Activated CD4-positive, CD25-positive, alpha-beta regulatory T cell treated with anti-CD3 and anti-CD28 coated beads, Interleukin-2, amount 50 U/mL, for 24 hours (primary cell): ENCODE measurements around the gene ARL8B.
"Not testable (repeated sequence)": the region's sequence is repeated elsewhere in the genome, so short reads cannot be mapped to it uniquely, and the experiment has no call there.

Source experiments
- ATAC-seq, 2 donors: fragments of 150-1000 bp; cut with Tn5 transposase; one replicate each; pipeline ENCODE4 v1.10.0; 2021; ENCODE audit warnings: mild to moderate bottlenecking in 1 of 2, moderate library complexity in 1 of 2

The ARL8B gene

GRCh38 chr3:5149306-5149880, 27.3 kb downstream of the ARL8B start:
- no peak for ATAC-seq

- no peak for ATAC-seq
Measured at GRCh38 chr3:5151586-5151985, 29.5 kb downstream of the ARL8B start.

DNA sequence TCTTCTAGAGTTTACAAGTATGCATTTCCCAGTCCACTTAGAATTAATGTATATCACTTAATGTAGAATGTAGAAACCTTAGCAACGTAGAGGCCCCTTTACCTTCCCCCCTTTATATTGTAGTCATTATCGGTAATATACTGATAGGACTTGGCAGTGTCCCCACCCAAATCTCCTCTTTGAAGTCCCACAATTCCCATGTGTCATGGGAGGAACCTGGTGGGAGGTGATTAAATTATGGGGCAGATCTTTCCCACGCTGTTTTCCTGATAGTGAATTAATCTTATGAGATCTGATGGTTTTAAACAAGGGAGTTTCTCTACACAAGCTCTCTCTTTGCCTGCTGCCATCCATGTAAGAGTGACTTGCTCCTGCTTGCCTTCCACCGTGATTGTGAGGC, 31.0 kb downstream of the ARL8B start:
- ATAC-seq, result no peak

DNA sequence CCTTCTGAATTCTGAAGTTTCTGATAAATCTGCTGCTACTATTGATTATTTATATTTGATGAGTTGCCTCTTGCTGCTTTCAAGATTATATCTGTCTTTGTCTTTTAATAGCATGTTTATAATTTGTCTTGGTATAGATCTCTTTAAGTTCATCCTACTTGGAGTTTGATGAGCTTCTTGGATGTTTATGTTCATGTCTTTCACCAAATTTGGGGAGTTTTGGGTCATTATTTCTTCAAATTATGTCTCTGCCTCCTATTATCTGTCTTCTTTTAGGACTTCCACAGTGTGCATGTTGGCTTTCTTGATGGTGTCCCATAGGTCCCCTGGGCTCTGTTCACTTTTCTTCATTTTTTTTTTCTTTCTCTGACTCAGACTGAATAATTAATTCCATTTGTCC, 33.1 kb downstream of the ARL8B start:
- no peak for ATAC-seq

DNA sequence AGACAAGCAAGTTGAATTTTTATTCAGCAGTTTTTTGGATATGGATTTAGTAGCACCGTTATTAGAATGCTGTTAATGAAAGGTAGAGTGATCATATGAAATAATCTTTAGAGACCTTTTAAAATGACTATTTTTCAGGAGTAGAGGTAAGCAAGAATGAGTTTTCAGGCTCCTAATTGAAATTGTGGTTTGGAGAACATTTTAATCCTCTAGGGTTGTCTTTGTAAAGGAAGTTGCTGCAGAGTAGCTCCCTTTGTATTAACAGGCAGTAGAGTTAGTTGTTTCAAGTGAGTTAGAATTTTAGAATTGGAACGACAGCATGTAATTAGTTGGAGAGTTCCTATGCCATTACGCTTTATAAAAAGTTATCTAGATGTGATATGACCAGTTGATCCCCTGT, 38.2 kb downstream of the ARL8B start:
- ATAC-seq, result no peak

DNA sequence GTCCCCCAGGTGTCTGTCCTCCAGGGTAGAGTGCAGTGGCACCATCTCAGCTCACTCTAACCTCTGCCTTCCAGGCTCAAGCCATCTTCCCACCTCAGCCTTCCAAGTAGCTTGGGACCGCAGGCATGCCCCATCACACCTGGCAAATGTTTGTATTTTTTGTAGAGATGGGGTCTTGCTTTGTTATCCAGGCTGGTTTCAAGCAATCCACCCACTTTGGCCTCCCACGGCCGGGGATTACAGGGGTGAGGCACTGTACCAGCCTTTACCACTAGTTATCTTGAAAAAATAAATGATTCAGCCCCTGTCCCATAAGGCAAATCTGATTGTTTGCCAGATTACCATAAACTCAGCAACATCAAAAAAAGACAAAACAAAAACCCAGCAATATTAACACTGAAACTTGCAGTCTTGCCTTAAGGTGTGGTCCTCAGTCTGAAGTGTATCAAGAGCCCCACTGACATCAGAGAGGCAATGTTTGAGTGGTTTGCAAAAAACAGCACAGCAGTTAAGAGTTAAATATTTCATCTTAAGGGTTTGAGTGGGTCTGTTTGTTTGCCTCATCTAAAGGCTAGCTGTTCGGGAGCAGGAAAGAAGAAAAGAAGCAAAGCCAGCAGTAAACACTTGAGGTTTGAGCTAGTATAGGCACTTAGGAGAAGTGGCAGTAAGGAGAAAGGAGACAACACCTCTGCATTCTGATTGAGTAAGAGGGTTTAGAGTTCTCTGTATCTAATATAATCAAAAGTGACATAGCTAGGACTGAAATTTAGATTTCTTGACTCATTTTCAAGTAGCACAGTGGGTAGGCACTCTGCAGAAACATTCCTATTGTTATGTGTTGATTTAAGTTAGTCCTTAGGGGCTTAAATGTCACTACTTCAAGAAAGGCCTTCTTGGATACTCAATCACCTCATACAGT, 39.1 kb downstream of the ARL8B start:
- ATAC-seq, result peak; percentile 42 to 44

- no peak for ATAC-seq
Measured at GRCh38 chr3:5162102-5162501, 40.0 kb downstream of the ARL8B start.

DNA sequence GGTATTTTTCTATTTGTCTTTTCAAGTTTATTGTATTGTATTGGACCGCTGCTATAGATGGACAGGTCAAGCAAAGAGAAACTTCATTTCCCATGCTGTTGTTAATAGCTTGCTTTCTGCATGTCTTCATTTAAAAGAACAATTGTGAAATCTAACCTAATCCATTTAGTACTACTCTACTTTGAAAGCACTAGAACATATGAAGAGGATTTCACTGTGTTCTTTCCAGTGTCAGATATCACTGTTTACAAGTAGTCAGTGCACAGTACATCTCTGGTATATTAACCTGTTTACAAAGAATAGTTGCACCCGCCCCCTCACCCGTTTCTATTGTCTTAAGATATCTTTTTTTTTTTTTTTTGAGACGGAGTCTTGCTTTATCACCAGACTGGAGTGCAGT, 43.6 kb downstream of the ARL8B start:
- ATAC-seq, result no peak

GRCh38 chr3:5166846-5167245, 44.8 kb downstream of the ARL8B start:
- no peak for ATAC-seq

- no peak for ATAC-seq
Measured at GRCh38 chr3:5168110-5168509, 46.0 kb downstream of the ARL8B start.

DNA sequence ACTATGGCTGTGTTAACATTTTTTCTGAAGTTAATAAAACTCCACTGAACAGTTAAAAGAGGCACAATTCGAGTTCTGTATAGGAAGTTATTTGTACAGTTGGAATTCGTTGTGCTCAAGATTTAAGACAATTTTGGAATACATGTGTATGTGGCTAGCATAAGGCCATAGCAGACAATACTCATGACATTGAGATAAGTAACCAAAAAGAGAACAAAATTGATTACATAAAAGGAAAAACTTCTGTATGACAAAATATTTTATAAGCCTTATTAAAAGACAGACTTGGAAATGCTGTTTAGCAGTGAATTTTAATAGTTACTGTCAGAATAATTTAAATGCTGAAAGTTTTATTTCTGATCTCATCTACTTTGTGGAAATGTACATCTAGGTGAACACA, 47.7 kb downstream of the ARL8B start:
- ATAC-seq, result no peak

DNA sequence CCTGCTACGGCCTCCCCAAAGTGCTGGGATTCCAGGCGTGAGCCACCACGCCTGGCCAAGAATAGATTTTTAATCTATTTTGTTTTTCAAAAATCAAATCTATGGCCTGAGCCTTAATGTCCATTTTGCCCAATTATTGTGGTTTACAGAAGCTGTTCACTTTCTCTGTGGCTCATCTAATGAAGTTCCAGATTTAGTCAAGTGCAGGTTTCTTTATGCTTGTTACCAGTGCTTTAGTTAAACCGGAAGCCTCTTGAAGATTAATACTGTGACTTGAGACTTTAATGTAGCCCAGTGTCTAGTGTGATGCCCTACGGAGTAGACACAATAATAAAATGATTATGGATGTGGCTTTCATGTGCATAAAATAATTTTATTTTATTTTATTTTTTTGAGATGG, 48.9 kb downstream of the ARL8B start:
- no peak for ATAC-seq

DNA sequence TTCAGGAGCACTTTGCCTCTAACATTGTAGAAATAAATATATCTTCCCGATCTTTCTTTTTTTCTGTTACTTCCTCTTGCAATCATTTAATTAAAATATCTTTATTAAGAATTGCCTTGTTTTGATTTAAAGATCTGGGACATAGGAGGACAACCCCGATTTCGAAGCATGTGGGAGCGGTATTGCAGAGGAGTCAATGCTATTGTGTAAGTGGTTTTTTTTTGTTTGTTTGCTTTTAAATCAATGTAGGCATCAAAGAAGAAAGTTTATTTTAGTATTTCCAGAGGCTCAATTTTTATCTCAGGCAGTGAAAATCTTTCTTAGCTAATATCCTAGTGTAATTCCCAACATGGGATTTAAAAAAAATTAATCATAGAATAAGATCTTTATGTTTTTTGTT, 49.9 kb downstream of the ARL8B start:
- ATAC-seq, result no peak

- not testable (repeated sequence) for ATAC-seq
Measured at GRCh38 chr3:5179036-5179435, 56.9 kb downstream of the ARL8B start.

GRCh38 chr3:5181469-5182141, 59.5 kb downstream of the ARL8B start:
- no peak for ATAC-seq

- ATAC-seq, result not testable (repeated sequence)
Measured at GRCh38 chr3:5183714-5184113, 61.6 kb downstream of the ARL8B start.

DNA sequence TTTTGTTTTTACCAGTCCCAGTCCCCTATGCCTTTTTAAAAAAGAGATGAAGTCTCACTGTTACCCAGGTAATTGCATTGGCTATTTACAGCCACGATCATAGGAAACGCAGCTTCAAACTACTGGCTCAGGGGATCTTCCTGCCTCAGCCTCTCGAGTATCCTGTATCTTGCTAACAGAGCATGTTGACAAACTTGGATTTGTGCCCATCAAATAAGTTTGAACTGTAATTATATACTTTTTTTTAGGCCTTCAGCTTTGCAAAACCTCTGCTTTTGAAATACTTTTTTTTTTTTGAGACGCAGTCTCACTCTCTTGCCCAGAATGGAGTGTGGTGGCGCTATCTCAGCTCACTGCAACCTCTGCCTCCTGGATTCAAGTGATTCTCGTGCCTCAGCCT, 62.4 kb downstream of the ARL8B start:
- no peak for ATAC-seq

GRCh38 chr3:5185093-5185673, 63.1 kb downstream of the ARL8B start:
- no peak for ATAC-seq

GRCh38 chr3:5186089-5186857, 64.2 kb downstream of the ARL8B start:
- no peak for ATAC-seq

DNA sequence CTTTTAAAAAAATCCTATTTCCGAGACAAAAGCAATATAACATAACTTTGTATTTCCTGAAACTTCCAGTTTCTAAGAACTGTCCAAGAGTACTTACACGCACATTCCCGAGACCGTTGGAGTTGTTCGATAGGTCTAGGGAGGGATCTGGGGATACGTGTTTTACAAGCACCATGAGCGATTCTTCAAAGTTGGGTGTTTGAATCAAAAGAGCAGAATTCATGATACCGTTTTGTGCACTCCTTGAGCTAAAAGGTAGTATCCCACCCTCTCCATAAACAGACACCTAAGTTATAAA, 64.7 kb downstream of the ARL8B start:
- ATAC-seq, result no peak

DNA sequence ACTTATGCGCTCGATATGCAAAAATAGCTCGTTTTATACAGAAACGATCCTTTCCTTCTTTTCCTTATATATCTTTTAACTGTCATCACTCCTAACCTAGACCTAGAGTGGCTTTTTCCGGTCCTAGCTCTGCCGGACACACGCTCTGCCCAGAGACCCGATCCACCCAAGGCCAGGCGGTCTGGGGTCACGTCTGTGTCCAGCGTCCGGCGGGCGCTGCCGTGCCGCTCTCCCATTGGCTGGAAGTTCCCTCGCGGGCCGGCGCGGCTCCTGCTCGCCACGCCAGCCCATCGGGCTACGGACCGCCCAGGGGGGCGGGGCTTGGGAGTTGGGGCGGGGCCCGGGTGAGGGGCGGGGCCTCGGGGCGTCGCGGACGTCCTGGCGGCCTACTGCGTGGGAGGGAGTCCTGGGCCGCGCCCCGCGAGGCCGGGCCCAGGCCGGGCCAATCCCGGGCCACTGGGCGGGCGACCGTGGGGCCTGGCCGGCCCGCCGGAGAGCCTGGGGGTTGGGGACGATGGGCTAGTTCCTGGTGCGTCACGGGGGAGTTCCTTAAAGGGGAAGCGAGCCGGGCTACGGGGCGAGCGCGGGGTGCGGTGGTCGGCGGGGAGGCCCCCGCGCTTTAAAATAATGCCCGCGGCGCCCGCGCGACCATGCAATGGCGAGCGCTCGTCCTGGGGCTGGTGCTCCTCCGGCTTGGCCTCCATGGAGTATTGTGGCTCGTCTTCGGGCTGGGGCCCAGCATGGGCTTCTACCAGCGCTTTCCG, 65.2 kb downstream of the ARL8B start, which contains the start of gene EDEM1:
Gene EDEM1, plus strand, starts transcription at position 552 of the 764 bp plus-strand sequence. Its CDS starts 99 bp downstream, at position 651.
- peak; percentile 89 to 92 for ATAC-seq

DNA sequence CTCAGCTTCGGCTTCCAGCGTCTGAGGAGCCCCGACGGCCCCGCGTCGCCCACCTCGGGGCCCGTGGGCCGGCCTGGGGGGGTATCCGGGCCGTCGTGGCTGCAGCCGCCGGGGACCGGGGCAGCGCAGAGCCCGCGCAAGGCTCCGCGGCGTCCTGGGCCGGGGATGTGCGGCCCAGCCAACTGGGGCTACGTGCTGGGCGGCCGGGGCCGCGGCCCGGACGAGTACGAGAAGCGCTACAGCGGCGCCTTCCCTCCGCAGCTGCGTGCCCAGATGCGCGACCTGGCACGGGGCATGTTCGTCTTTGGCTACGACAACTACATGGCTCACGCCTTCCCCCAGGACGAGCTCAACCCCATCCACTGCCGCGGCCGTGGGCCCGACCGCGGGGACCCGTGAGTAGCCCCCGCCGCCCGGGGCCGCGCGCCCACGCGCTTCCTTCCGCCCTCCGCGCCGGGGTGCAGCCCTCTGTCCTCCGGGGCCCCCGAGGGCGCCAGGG, 65.9 kb downstream of the ARL8B start:
- ATAC-seq, result peak; percentile 21 to 30
